Kidney (tissue), 14 donors: ENCODE measurements around the gene PLCB4. TPM values are rescaled to one million over a fixed set of nuclear protein-coding genes. Genes with fewer than 3 reads are reported as not detected.

ENCODE experiments used
- DNase-seq, 5 donors: peaks; one replicate each; pipeline ENCODE4 v3.0.0-alpha.2; 2013 to 2020
- FAIRE-seq: peaks from 2 replicates; lab custom pipeline; 2012; peaks lifted over from hg19 to GRCh38; lab: Jason Lieb, UNC
- H3K27ac ChIP-seq, 2 donors: one replicate each; pipeline ENCODE4 v1.7.0; 2013; ENCODE audit warnings: low read depth in 2 of 2, low read length in 2 of 2, inconsistent platforms in 1 of 2
- H3K27me3 ChIP-seq: one replicate; pipeline ENCODE4 v1.7.1; 2013; ENCODE audit warnings: low read length, inconsistent platforms; ENCODE audit not compliant: control insufficient read depth, insufficient read depth
- H3K36me3 ChIP-seq, 3 donors: one replicate each; pipeline versions ENCODE4 v1.7.0 to v1.7.1; 2013; ENCODE audit warnings: low read length in 3 of 3, control low read depth in 1 of 3, inconsistent platforms in 1 of 3; ENCODE audit not compliant: insufficient read depth in 3 of 3, control insufficient read depth in 2 of 3
- H3K4me1 ChIP-seq, 3 donors: one replicate each; pipeline versions ENCODE4 v1.7.0 to v1.7.1; 2013; ENCODE audit warnings: low read length in 3 of 3, inconsistent platforms in 1 of 3, low read depth in 1 of 3; ENCODE audit not compliant: control insufficient read depth in 2 of 3, insufficient read depth in 2 of 3
- H3K4me3 ChIP-seq, 3 donors: one replicate each; pipeline versions ENCODE4 v1.7.0 to v1.8.1; 2013; ENCODE audit warnings: low read length in 3 of 3, control low read depth in 1 of 3, inconsistent platforms in 1 of 3
- H3K9ac ChIP-seq, 3 donors: one replicate each; pipeline versions ENCODE4 v1.7.0 to v1.7.1; 2013; ENCODE audit warnings: low read length in 3 of 3, control low read depth in 1 of 3, inconsistent platforms in 1 of 3
- H3K9me3 ChIP-seq, 3 donors: one replicate each; pipeline versions ENCODE4 v1.7.0 to v1.7.1; 2013; ENCODE audit warnings: low read length in 3 of 3, control low read depth in 1 of 3, inconsistent platforms in 1 of 3; ENCODE audit not compliant: control insufficient read depth in 2 of 3, insufficient read depth in 1 of 3
- intact Hi-C: fragments of 100-400 bp; cut with DNase I; formaldehyde crosslinking; loops from one replicate; pipeline ENCODE4 v1.11.1; 2022
- polyA plus RNA-seq: library from polyadenylated mRNA; stranded (reverse); fragments of 350-450 nt; fragmentation: Illumina TruSeq; extraction: RNeasy Lipid Tissue Mini Kit (QIAGEN cat#74804); gene quantifications from one replicate; pipeline ENCODE4 v1.2.3, GENCODE V29; 2014; ENCODE audit warnings: low read depth, low replicate concordance; ENCODE audit not compliant: insufficient read depth
- total RNA-seq: library from RNA; stranded (reverse); fragmentation: NEBNext Ultra II Directional; extraction: Animal tissue kit (Norgen Biotek cat#: 25700); gene quantifications from one replicate; pipeline ENCODE4 v1.2.1, GENCODE V29; 2021
- TF ChIP-seq, protein P1 (sequence below): IDR thresholded peaks from 3 replicates; pipeline ENCODE4 v1.5.1; 2012; ENCODE audit warnings: mild to moderate bottlenecking, moderate library complexity, borderline replicate concordance; ENCODE audit not compliant: insufficient read depth; ENCODE audit errors: extremely low read depth
- donor health status: control.
- donor health status: control.
- donor health status: control.
- donor health status: control.
- donor health status: control.
- donor health status: DM: yes; HTN: yes; CAD: no.
- donor health status: Normal renal cell carcinoma (clear cell type).

Gene PLCB4
- total and polyA plus RNA-seq, 2 donors from 2014 or later = 2.8 to 17.7 TPM

DNA sequence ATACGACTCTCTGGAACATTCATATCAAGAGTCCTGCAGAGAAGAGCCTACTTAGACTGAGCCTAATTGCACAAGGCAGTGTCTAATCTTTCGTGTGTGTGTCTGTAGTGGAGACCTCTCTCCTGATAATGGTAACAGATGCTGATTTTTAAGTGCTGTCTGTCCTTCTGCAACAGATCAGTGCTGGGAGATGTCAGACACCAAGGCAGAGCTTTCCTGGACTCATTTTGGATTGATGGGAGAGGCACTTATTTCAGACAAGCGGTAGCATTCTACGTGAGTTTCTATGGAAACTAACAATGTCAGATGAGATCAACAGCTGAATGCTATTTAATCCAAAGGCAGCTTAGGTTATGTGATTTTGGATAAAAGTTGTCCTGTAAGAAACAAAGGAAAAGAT, 167.6 kb downstream of the PLCB4 start:
- TF ChIP-seq, protein P1, sequence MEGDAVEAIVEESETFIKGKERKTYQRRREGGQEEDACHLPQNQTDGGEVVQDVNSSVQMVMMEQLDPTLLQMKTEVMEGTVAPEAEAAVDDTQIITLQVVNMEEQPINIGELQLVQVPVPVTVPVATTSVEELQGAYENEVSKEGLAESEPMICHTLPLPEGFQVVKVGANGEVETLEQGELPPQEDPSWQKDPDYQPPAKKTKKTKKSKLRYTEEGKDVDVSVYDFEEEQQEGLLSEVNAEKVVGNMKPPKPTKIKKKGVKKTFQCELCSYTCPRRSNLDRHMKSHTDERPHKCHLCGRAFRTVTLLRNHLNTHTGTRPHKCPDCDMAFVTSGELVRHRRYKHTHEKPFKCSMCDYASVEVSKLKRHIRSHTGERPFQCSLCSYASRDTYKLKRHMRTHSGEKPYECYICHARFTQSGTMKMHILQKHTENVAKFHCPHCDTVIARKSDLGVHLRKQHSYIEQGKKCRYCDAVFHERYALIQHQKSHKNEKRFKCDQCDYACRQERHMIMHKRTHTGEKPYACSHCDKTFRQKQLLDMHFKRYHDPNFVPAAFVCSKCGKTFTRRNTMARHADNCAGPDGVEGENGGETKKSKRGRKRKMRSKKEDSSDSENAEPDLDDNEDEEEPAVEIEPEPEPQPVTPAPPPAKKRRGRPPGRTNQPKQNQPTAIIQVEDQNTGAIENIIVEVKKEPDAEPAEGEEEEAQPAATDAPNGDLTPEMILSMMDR = no peak
- Histone ChIP-seq H3K27me3 (no peaks in the 10 kb centered on the region), H3K9me3 (no peaks in the 10 kb centered on the region), H3K4me1 (peaks cover 0 to under 1% (median 0%) of the 10 kb centered on the region in 3 donors), H3K4me3 (no peak overlapping the region), H3K9ac (no peak overlapping the region), H3K27ac (no peak overlapping the region), H3K36me3 (no peaks in the 10 kb centered on the region)
- DNase-seq (no peak), FAIRE-seq (no peak)
- intact Hi-C loops = no loop called here

DNA sequence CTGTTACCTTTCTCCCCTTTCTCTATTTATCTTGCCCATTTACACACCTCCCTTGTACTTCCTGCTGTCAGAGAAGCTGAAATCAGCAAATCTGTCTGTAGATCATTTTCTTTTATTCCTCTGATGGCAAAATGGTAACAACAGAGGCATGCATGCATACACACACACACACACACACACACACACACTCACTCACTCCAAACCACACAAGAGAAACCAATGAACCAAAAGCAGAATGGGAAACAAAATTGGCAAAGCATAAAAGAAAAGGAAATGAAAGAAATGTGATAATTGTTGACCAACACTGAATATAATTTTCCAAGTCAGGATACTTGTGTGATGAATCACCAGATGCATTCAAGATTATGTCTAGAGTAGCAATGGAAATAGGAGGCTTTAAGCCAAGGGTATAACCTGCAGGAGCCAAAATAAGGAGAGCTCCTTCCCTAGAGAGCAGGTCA, 172.4 kb downstream of the PLCB4 start:
- Histone ChIP-seq H3K27me3 (no peaks in the 10 kb centered on the region), H3K9ac (no peak overlapping the region), H3K4me1 (peaks cover 0 to 4% (median 0%) of the 10 kb centered on the region in 3 donors), H3K36me3 (no peaks in the 10 kb centered on the region), H3K9me3 (no peaks in the 10 kb centered on the region), H3K4me3 (no peak overlapping the region), H3K27ac (no peak overlapping the region)
- intact Hi-C loops = no loop called here
- DNase-seq = no peak
- FAIRE-seq = no peak
- TF ChIP-seq, protein P1 = no peak

DNA sequence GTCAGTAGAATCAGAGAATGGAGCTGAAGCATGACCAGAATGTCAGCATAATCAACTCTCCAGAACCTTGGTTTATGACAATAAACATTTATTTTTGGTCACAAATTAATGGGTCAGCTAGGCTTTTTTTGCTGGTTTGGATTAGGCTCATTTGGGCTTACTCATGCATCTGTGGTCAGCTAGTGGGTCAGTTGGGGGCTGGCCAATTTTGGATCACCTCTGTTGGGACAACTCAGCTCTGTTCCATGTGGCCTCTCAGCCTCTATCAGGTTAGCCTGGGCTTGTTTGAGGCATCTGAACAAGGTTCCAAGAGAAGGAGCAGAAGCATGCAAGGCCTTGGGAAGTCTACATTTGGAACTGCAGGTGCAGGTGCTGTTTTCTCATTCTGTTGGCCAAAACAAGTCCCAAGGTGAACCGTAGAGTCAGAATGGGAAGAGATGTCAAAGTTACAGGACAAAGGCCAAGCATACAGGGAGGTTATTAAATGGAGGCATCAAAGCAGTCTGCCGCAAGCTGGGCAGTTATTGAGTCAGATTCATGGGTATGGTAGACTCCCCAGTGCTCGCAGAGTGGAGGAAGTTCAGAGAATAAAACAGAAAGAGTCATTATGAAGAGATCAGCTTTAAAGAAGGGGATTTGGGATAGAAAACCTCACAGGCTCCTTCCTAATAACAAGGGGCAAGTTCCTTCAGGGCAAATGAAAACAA, 173.0 kb downstream of the PLCB4 start:
- no peak for DNase-seq
- FAIRE-seq = no peak
- Histone ChIP-seq H3K9ac (no peak overlapping the region), H3K27ac (no peak overlapping the region), H3K4me1 (peaks cover 0 to 4% (median 0%) of the 10 kb centered on the region in 3 donors), H3K4me3 (no peak overlapping the region), H3K27me3 (no peaks in the 10 kb centered on the region), H3K9me3 (no peaks in the 10 kb centered on the region), H3K36me3 (no peaks in the 10 kb centered on the region)
- intact Hi-C loops = no loop called here
- TF ChIP-seq, protein P1 = no peak
